GM19025 (cell line): ENCODE measurements around the gene FARS2.

Experiments used
- ATAC-seq: cut with Tn5 transposase; IDR thresholded peaks from one replicate; pipeline ENCODE4 v1.9.1; 2021; ENCODE audit warnings: mild to moderate bottlenecking, low read depth, moderate library complexity; ENCODE audit not compliant: unreplicated experiment

Gene FARS2

DNA sequence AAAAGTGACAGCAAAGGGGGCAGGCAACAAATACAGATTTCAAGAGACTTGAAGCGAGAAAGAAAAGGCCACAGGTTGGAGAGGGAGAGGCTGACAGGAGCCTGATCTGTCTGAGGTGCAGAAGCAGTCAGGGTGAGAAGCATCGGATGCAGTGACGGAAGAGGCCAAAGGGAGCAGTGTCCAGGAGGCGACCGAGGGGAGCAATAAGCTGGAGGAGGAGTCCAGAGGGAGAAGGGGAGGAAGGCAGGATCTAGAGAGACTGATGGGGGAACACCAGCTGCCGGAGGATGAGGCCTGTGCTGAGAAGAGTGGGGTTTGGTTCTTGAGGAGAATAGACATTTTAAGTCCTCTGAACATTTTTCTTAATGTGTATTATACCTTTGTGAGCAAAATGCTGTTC is 23.8 kb downstream of the FARS2 start:
- no peak for ATAC-seq

DNA sequence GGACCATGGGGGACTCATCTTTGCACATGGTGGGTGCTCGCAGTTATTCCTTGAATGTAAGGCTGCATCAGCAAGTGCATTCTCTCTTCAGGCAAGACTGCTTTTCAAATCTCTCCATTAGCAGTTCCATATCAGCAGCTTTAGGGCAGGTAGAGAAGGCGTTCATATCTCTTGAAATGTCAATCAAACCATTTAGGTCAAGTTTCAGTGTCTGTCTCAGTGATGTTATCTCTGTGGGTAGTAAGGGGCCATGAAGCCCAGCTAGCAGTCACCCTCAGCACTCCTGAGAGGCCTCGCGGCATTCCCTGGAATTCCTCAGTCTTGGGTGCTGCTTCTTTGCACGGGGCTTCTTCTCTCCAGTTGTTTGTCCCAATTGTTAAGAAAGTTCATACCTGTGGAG is 24.2 kb downstream of the FARS2 start:
- ATAC-seq = no peak

DNA sequence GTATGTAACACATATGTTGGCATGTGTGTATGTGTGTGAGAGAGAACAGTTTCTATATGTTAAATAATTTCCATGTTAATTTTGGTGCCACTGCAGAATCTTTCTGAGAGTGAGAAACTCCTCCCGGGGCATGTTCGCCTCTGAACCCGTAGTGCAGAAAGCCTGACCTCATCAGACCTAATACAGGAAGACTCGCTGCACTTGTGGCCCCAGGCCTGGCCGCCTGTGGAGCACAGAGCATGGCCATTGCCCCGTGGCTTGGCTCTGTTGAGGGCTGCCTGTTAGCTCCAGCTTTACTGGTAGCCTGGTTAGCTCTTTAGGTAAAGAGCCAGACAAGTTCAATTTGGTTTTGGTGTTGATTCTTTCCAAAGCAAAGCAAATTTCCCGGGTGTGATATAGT is 25.5 kb downstream of the FARS2 start:
- ATAC-seq = no peak

DNA sequence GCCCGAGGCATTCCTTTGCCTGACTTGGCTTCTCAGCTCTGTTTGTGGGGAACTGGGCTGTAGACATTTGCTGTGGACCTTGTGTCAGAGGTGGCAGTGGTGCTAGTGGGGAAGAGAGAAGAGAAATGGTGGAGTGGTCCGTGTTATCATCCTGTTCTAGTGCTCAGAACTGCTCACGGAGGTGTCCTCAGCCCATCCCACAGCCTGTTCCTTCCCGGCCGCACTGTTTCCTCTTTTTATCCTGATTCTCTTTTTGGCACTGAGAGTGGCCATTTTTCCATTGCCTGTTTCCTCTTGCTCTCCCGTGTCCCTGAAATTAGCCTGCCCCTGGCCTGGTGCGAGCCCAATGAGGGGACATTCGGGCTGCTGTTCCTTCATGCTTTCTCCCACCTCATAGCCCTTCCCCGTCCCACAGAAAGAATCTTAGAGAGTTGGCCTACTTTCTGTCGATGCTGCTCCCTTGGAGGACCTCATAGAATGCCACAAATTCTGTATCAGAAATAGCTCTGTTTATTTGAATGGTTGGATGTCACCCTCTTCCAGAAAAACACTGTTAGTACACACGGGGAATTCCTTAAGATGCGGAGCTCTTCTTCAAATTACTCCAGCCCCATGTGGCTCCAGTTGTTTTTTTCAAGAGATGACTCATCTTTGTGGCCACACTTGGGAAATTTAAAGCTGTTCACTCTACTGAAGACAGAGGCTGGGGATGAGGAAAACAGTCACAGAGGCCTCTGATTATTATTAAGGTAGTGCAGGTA is 26.1 kb downstream of the FARS2 start:
- ATAC-seq = no peak

DNA sequence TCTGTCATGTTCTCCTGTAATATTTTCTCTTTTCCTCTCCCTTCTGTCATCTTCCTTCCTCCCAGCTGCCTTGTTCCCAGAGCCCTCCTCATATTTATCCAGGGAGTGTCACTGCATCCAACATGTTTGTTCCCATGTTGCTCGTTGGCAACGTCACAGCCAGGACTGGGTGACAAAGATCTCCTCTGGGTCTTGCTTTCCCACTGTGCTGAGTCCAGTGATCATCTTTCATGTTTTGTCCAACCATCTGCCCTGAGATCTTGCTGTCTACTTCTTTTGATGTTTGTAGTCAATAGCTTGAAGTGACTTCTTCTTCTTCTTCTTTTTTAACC is 26.6 kb downstream of the FARS2 start:
- ATAC-seq = no peak

DNA sequence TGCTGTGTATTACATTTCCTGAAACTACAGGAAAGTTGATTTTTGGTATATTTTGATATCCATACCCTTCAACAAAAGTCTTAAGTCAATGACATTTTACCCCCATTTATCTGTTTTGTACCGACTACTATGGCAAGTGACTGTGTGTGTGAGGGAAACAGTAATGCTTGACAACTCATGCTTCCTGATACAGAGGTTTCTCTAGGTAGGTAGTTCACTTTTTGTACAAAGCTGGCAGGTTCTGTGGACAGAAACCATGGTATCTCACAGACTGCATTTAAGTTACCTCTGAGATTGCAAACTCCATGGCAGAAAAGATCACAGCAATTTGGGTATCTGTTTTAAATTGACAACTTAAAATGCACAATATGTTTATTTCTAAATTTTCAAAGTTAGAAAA is 28.8 kb downstream of the FARS2 start:
- ATAC-seq = no peak

DNA sequence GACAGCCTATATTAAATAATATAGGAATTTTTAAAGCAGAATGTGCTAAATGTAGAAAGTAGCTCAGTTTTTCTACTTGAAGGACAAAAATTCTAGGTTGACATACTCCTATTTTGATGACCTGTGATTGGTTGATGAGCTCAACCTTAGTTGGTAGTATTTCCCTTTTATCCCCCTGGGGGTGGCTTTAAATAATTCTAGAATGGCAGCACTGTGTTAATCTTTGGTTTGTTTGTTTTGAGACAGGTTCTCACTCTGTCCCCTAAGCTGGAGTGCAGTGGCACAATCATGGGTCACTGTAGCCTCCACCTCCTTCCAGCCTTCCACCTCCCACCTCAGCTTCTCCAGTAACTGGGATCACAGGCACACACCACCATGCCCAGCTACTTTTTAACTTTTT is 29.2 kb downstream of the FARS2 start:
- ATAC-seq = no peak

DNA sequence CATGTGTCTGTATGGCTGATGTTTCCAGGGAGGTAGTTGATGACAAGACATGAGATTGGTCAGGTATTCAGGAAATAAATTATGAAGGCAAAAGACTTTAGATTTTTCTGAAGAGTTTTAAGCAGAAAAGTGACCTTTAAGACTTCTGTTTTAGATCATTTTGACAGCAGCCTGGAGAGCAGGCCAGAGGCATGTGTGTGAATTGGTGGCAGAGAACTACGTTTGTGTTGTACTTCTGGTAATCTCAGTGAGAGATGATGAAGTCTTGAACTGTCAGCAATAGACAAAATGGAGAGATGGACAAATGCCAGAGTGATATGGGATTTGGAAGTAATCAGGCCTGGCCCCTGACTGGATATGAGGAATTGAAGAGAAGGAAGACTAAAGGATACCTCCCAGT is 30.8 kb downstream of the FARS2 start:
- ATAC-seq = no peak

DNA sequence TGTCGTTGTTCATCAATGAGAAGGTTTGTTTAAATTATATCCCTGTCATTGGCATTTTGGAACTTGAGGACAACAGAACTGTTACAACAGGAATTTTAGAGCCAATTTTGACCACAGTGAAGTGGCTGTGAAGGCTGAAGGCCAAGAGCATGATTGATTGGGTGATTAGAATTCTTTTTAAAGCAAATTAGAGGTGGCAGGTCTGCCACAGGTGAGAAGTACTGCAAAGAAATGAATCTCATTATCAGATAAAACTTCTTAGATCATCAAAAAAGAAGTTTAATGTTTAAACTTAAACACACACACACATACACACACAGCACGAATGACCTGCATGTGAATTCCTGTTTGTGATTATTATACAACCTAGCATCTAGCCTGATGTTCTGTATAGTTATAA is 32.4 kb downstream of the FARS2 start:
- no peak for ATAC-seq

DNA sequence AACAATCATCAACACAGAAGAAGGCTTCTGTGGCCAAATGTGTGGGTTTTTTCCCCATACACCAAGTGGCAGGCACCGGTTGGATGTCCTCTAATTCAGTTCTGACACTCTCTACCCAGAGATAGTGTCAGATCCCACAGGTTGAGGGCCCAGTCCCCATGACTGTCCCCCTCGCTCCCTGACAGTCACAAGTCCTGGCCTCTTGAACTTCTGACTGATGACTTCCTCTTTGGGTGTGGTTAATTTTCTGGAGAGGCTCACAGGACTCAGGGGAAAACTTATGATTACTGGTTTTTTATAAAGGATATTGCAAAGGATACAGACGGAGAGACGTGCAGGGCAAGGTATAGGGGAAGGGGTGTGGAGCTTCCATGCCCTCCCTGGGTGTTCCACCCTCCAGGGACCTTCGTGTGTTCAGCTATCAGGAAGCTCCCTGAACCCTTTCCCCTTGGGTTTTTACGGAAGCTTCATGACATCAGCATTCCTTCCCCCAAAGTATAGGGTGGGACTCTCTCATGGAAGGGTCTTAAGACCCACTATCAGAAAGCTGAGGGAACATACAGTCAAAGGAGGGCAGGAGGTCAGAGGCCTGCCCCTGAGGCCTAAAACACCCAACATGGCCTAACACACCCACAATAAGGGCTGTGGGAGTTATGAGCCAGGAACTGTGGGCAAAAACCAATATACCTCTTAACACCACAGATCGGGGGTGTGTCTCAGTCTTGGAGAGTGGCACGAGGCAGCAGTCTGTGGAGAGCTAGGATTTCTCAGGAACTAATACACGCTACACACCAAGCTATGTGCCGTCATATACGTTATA is 33.3 kb downstream of the FARS2 start:
- ATAC-seq = no peak

DNA sequence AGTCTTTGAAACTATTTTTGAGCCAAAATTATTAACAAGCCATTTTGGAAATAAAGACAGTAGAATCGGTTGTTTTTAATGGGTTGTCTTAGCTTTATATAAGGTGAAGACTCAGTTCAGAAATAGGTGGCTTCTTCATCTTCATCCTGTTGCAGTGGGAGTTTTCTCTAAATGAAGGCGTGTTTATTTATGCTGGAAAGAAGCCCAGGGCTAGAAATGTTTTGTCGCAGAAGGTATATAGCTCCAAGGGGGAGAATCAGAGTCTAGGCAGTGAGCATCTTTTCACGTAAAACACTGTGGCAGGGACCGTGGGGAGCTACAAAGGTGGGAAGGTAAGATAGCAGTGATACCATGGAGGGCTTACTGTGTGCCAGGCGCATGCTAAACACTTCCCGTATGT is 34.3 kb downstream of the FARS2 start:
- no peak for ATAC-seq

DNA sequence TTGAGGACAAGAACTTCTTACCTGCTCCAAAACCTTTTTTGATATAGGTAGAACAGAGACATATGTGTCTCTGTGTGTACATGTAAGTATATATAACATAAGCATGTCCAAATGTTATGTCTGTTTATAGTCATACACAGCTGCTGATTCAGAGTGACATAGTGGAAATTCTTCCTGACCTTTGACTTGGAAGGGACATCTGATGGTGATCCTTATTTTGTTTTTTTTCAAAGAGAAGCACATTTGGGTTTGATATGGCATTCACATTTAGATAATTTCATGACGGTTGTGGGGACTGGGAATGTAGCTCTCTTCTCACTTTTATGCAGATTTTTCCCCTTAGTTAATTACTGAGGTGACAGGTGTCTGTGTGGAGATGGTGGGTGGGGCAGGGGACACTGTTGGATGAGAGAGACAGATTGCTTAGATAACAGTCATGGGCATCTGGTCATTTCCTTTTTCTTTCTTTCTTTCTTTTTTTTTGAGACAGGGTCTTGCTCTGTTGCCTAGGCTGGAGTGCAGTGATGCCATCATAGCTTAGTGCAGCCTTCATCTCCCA is 39.0 kb downstream of the FARS2 start:
- ATAC-seq = no peak

DNA sequence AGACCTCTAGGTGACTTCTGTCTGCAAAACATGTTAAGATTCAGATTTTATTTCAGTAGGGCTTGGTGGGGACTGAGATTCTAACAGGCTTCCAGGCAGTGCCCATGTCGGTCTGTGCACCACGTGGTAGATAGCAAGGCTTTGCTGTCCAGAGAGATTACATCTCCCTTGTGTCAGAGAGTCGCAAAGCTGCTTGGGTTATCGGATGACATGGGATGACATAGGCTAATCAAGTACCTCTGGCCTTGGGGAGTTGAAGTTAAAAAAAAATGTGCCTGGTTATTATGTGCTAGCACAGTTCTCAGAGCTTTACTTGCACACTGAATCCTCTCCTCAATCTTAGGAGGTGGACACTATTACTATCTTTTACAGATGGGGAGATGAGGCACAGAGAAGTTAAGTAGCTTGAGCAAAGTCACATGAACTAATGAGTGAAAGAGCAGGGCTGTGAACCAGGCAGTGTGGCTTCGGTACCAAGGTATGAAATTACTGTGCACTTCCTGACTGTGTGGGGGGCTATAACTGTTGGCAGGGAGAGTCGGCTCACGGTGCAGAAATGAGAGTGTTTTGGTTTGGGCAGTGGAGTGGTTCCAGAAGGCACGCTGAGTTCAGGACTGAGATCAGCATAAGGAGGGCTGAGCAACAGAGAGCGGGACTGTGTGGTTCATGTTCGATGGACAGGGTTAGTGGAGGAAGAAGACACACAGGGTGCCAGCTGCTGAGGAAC is 41.1 kb downstream of the FARS2 start:
- ATAC-seq = peak; percentile 80

DNA sequence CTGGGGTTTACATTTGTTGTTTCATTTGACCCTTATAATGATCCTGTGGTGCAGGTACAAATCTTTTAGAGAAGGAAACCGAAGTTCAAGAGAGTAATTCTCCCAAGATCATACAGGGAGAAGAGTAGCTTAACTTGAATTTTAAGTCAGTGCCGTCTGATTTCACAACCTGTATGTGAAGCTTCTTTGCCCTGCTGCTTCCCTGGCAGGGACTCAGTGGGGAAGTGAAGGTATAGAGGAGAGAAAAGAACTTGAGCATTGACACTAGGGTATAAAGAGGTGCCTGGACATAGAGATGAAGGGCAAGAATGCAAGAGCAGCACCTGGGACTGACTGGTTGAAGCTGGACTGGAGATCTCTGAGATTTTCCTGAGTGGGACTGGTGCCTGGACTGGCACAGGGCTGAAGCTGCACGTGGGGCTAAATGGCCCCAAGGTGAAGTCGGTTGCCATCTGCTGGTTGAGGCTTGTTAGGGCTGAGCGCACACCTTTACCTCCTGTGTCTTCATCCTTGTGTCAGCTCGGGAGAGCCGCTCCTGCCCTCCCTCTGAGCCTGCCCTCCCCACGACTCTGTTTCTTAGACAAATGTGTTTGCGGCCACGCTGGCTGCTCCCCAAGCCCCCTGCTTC is 41.8 kb downstream of the FARS2 start:
- peak; percentile 59 for ATAC-seq

DNA sequence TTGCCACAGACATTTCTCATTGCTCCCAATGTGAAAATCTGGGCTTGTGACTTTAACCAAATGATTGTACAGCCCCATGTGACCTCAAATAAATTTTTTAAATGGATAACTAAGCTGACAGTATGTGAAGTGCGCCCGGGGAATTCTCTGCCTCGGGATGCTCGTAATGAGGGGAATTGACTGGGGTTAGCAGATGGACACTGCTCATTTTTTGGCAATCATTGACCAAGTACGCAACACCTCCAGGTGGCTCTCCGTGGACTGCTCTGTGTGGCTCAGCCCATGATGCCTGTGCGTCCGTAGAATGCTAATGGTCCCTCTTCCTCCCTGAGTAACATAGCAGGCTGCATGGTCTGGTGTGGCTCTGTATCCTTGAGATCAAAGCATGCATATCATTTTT is 42.4 kb downstream of the FARS2 start:
- no peak for ATAC-seq

DNA sequence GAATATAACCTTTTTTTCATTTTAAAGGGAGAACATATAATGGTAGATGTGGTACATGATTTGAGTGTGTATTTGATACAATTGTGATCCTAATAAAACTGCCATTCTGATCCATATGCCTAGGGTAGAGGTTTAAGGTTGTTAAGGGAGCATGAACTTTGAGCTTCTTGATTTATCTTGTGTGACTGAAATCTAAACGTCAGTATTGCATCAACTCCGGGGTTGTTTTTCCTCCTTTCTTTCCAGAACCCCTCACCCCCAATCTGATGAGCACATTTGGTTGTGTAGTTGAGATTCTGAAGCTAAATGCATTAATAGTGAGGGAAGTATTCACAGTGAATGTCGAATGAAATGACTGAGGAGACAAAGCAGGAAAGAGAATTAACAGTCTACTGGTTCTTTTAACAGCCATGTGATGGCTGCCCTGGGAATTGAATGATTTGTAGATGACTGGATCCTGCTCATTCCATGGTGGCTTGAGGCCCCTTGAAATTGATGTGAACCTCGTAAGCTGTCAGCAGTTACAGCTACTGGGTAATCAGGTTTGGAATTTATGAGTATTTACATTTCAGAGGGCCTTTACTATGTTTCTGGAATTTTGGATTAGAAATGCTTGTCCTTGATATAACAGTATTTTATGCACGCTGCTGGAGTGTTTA is 44.8 kb downstream of the FARS2 start:
- no peak for ATAC-seq

DNA sequence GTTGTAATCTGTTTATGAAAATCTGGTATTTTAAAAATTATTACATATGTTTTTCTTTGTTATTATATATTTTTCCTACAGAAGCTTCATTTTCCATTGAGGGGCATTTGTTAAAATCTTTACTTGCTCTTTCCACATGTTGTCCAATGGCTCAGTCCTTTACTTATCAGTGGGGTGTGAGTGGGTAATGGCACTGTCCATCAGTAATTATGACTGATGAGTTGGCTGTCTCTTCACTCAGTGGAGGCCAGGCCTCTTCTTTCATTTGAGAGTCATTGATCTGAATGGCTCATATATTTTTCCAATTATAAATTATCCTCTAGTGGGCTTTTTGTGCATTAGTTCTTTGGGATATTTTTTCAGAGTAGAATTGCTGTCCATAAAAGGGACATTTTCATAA is 45.7 kb downstream of the FARS2 start:
- ATAC-seq = no peak

DNA sequence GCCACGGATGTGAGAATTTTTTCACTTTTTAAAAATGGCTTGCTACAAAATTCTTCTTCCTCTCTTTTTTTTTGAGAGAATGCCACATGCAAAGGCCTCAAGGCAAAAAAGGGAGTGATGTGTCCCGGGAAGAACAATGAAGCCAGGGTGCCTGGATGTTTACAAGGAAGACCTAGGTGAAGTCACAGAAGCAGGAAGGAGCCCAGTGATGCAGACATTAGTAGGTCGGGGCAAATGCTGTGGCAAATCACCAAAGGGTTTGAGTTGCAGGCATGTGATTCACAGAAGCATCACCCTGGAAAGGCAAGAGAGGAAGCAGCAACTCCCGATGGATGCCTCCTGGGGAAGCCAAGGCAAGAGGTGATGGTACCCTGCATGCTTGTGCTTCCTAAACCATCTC is 46.8 kb downstream of the FARS2 start:
- no peak for ATAC-seq

DNA sequence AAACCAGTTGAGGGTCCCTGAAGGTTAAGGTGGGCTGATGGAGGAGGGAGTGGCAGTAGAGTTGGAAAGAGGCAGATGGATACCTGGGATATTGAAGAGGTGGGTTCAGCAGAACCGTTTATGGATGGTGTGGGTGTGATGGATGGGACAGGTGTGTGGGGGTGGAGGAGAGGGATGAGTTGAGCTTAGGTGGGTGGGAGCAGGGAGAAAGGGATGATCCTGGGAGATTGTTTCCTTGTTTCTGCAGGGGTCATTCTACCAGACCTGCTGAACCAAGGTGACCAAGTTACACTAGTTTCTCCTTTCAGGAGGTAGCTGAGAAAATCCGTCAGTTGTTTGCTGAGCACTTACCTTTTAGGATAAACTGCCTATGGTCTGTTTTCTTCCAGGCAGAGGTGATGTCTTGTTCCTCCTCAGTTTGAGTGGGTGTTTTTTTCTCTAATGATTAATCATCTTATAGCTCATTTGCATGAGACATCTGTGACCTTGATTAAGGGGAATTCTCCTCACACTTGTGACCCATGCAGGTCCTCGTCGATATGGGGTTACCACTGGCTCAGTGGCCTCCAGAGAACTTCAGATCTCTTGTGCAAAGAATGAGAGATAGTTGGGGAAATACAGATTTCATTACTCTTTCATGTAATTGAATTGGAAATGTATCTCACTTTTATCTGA is 53.0 kb downstream of the FARS2 start:
- ATAC-seq = peak; percentile 64

DNA sequence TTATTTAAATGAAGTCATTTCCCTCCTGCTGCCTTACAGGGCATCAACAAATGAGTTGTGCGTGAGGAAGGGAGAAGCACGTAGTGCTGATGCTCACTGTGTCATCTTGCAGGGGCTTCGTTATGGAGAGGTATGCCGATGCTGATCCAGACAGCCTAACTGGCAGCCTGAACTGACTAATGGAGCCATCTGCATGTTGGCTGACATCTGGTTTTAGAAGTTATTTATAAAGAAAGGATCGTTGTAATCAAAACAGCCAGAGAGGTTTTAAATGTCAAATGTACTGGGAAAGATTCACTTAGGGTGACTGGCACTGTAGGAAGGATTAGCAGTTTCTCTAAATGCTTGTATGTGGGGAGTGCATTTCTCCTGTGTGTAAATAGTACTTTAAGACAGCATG is 54.6 kb downstream of the FARS2 start:
- no peak for ATAC-seq
